DMS114 treated with DMSO at 0.1 percent for 48 hours (cell line): ENCODE measurements around the gene OR13J1.

Source experiments
- DNase-seq: peaks from one replicate; lab custom pipeline; 2025; ENCODE audit not compliant: unreplicated experiment; lab: John Stamatoyannopoulos, UW

OR13J1 gene

DNA sequence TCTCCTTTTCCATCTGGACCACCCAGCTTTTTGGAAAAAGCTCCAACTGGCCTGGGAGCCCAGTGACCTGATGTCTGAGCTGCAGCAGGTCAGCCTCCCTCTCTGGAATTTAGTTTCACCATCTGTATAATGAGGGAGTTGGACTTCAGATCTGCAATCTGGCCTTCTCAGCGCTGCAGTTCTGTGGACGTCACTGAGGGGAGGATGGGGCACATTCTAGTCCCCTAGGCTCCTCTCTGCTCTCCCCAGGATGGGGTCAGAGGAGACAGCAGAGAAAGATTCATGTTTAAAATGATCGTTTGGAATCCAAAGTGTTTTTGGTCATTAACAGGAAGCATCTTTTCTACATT, 10.2 kb downstream of the OR13J1 start:
- no peak for DNase-seq

GRCh38 chr9:35859310-35859989, 10.8 kb downstream of the OR13J1 start:
- DNase-seq = no peak

GRCh38 chr9:35858458-35858857, 11.7 kb downstream of the OR13J1 start:
- no peak for DNase-seq

DNA sequence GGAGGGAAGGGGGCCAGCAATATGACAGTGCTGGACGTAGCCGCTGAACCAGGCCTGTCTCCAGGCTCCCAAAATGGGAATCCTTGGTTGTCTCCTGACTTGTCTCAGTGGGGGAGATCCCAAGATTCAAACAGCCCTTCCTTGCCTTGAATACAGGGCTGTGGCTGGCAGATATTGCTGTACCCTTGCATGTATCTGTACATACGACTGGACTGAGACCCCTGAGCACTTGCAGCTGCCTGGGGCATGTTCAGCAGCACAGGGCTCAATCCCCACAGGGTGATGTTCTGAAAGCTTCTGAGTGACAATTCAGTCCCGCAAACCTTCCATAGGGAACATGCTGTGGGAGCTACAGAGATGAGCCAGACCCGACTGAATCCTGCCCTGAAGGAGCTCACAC, 13.3 kb downstream of the OR13J1 start:
- DNase-seq = no peak

DNA sequence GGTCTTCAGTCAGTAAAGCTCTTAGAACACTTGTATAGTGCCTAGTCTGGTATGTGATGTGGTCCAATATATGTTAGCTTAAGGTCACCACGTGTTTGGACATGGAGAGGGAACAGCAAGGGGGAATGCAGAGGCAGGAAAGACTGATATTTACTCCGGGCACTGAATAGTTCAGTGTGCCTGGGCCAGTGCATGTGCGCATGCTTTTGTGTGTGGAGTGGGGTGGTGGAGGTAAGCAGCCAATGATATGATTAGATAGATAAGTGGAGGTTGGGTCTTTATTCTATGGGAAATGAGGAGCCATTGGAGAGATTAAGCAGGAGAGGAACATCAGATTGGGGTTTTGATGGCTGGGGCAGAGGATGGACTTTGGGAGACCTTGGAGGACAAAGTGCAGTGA, 14.0 kb downstream of the OR13J1 start:
- DNase-seq = no peak

DNA sequence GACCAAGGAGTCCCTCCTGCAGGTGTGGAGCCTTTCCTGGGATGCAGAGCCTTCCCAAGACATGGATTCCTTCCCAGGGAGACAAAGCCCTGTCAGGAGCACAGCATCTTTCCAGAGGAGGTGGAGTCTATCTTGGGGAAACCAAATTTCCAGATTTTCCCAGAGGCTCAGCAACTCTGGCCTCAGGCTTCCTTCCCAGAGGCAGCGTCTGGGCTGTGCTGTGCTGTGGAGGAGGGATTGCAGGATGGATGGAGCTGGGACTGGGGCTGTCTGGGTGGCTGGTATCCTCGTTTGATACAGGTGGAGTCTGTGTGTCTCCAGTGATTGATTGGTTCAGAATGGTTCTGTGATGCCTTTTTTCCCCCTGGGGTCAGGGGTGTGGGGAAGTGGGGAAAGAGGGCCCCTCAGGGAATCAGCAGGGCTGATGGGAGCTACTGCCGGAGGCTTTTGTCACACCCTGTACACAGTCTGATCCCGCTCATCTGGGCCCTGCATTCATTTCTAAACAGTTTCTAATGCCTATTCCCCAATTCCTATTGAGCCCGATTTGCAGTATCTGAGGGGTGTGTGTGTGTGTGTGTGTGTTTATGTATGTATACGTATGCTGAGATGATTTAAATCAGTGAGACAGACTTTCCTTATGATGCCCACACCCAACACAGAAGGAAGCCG, 16.0 kb downstream of the OR13J1 start:
- no peak for DNase-seq

DNA sequence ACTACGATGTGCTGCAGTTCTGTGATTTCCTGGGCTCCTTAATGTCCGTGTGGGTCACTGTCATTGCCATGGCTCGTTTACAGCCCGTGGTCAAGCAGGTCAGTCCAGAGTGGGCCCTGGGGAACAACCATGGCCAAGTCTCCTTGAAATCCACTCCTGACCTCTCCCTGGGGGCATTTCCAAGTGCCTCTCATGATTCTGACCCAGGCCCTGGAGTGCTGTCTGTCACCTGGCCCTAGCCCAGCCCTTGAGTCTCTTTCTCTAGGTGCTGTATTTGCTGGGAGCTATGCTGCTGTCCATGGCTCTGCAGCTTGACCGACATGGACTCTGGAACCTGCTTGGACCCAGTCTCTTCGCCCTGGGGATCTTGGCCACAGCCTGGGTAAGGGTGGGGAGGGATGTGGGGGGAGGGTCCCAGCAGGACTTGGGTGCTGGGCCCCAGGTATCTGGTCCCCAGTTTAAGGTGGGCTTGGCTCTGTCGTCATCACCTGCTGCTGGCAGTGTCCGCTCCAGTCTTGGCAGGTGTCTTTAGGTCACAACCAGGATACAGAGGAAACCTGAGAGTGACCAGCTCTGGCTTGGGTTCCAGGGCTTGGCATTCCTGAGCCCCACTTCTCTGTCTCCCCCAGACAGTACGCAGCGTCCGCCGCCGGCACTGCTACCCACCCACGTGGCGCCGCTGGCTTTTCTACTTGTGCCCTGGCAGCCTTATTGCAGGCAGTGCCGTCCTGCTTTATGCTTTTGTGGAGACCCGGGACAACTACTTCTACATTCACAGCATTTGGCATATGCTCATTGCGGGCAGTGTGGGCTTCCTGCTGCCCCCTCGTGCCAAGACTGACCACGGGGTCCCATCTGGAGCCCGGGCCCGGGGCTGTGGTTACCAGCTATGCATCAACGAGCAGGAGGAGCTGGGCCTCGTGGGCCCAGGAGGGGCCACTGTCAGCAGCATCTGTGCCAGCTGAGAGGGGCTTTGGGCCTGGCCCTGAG, 17.0 kb downstream of the OR13J1 start:
- no peak for DNase-seq

- DNase-seq = no peak
Measured at GRCh38 chr9:35852267-35852815, 17.9 kb downstream of the OR13J1 start.

DNA sequence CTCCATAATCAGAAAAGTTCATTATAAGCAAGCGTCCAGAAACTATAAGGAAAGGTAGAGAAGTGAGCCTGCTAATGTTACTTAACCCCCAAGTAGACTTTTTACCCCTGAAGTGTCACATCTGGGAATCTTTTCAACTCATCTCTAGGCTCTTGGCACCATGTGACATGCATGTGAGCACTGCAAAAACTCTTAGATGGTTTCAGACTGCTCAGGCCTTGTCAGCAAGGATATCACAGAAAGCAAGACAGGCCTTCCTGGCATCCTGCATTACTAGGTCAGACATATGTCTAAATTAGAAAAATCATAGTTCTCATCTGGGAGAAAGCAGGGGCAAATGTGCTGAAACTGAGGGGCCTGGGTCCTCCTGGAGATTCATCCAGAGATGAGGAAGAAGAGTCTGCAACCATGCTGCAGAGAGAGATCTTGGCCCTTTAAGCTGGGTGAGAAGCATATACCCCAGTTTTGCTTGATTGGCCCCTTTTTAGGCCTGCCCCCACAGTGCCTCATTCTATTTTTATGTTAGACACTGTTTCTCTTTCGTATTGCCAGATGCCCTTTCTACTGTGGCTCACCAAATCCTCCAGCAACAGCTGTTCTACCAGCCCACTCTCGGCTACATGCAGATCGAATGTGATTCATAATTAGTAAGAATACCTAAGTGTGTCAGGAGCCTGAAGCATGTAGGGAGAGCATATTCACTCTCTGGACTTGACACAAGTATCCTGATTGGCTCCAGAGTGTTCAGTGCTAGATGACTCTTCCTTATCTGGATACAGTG, 22.2 kb downstream of the OR13J1 start:
- DNase-seq = no peak

GRCh38 chr9:35845824-35846771, 24.1 kb downstream of the OR13J1 start:
- no peak for DNase-seq

- DNase-seq = no peak
Measured at GRCh38 chr9:35844628-35845270, 25.5 kb downstream of the OR13J1 start.

DNA sequence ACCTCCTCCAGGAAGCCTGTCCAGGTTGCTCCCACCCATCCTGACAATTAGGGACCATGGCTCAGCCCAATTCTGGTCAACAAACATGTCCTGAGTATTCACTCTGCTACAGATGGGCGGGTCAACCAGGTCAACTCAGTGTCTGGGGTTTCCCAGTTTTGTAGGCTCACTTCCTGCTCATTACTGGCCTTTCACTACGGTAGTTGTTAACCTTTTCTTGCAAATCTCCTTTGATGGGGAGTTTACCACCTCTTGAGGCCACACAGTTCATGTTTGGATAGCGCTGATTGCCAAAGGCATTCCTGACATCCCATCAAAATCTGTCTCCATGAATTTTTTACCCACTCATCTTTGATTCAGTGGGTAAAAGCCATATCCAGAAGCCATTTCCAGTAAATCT, 27.4 kb downstream of the OR13J1 start:
- DNase-seq = no peak

GRCh38 chr9:35842020-35842745, 28.0 kb downstream of the OR13J1 start:
- DNase-seq = no peak

- DNase-seq = no peak
Measured at GRCh38 chr9:35841645-35841900, 28.6 kb downstream of the OR13J1 start.

GRCh38 chr9:35840881-35841644, 29.1 kb downstream of the OR13J1 start:
- DNase-seq = no peak

GRCh38 chr9:35839926-35840325, 30.3 kb downstream of the OR13J1 start:
- DNase-seq = no peak

- DNase-seq = no peak
Measured at GRCh38 chr9:35836595-35836994, 33.6 kb downstream of the OR13J1 start.

GRCh38 chr9:35835766-35836165, 34.4 kb downstream of the OR13J1 start:
- no peak for DNase-seq
